ENCODE data around the gene AP3B1. TPM values are rescaled to one million over a fixed set of nuclear protein-coding genes. Genes with fewer than 3 reads are reported as not detected.

Gene AP3B1
- total and polyA plus RNA-seq, 2 of the 8 experiments (the other 6 are each of a cell fraction or from before 2014, with no cell fraction given), result 45.8 to 48.3 TPM

DNA sequence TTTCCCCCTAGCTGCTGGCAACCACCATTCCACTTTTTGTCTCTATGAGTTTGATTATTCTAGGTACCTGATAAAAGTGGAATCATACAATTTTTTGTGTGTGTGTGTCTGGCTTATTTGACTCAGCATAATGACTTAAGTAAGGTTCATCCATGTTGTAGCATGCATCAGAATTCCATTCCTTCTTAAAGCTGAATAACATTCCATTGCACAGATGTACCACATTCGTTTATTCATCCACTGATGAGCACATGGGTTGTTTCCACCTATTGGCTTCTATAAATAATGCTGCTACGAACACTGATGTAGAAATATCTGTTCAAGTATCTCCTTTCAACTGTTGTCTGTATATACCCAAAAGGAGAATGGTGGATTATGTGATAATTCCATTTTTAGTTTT, 33.7 kb downstream of the AP3B1 start:
- Histone ChIP-seq H2AFZ (ENCODE audit: low read length) (no peak overlapping the region), H4K5ac (ENCODE audit: insufficient read length, low read depth, low read length) (no peak overlapping the region), H4K20me1 (replicated peaks in 1 of 2; ENCODE audit: control insufficient read depth in 1 of 2, insufficient read depth in 2 of 2, low read length in 2 of 2) (no peaks in the 10 kb centered on the region), H3K56ac (replicated peaks; ENCODE audit: insufficient read length, low read depth, low read length) (no peak overlapping the region), H3K4me2 (ENCODE audit: insufficient read depth in 1 of 2, low read depth in 2 of 2, low read length in 2 of 2) (no peak overlapping the region), H3K27ac (ENCODE audit: low read depth, low read length) (no peak overlapping the region), H2BK15ac (ENCODE audit: low read length) (no peak overlapping the region), H3K18ac (ENCODE audit: extremely low read depth, low read length) (no peak overlapping the region), H3K9me3 (ENCODE audit: insufficient read depth in 2 of 2, low read depth in 1 of 2, low read length in 1 of 2) (no peaks in the 10 kb centered on the region), H2AK5ac (ENCODE audit: low read depth, low read length) (no peak overlapping the region), H3K27me3 (replicated peaks in 1 of 4; ENCODE audit: control insufficient read depth in 3 of 4, extremely low read depth in 1 of 4, insufficient read depth in 3 of 4, low read length in 3 of 4) (no peaks in the 10 kb centered on the region), H2BK120ac (replicated peaks; ENCODE audit: low read depth, low read length) (no peak overlapping the region), H3K79me2 (ENCODE audit: control insufficient read depth in 1 of 2, insufficient read depth in 2 of 2, low read length in 2 of 2) (peaks cover 0 to 4% of the 10 kb centered on the region in 2 experiments; a peak in 1 of 4 replicates), H3K23ac (ENCODE audit: insufficient read length) (no peak overlapping the region), H3K4me1 (replicated peaks in 1 of 4; ENCODE audit: control insufficient read depth in 3 of 4, insufficient read depth in 4 of 4, low read length in 3 of 4) (no peaks in the 10 kb centered on the region), H3K23me2 (ENCODE audit: low read depth, low read length) (no peaks in the 10 kb centered on the region; the same call in 1 of the 2 replicates), H4K91ac (replicated peaks; ENCODE audit: insufficient read length, low read length) (no peak overlapping the region), H4K8ac (ENCODE audit: extremely low read depth, insufficient read depth, low read length) (no peak overlapping the region), H3K9ac (replicated peaks in 1 of 4; ENCODE audit: extremely low read depth in 1 of 4, low read depth in 3 of 4, low read length in 3 of 4) (no peak overlapping the region), H2BK5ac (ENCODE audit: low read depth, low read length) (no peak overlapping the region), H3K4ac (replicated peaks; ENCODE audit: insufficient read length, low read depth, low read length) (no peak overlapping the region), H3K79me1 (ENCODE audit: low read depth, low read length) (peaks cover 2% of the 10 kb centered on the region; the same call in 1 of the 2 replicates), H2BK20ac (ENCODE audit: low read length) (no peak overlapping the region), H3K14ac (ENCODE audit: insufficient read length) (no peak overlapping the region), H2BK12ac (ENCODE audit: low read depth, low read length) (no peak overlapping the region), H3K4me3 (ENCODE audit: extremely low read depth in 1 of 4, insufficient read depth in 2 of 4, low read depth in 3 of 4, low read length in 4 of 4) (no peak overlapping the region), H3K36me3 (ENCODE audit: control insufficient read depth in 2 of 4, insufficient read depth in 4 of 4, low read length in 3 of 4) (peaks cover 0 to 5% (median 2%) of the 10 kb centered on the region in 4 experiments; a peak in 3 of 8 replicates)
- ChIA-PET CTCF (ENCODE audit: partially characterized antibody) (no interaction called here), POLR2A (ENCODE audit: partially characterized antibody) (no interaction called here)
- TF ChIP-seq, protein P1, sequence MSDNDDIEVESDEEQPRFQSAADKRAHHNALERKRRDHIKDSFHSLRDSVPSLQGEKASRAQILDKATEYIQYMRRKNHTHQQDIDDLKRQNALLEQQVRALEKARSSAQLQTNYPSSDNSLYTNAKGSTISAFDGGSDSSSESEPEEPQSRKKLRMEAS (IDR thresholded peaks at IDR 0.05), result no peak
- FAIRE-seq (no peak), DNase-seq (ENCODE audit: low read depth in 1 of 2, low spot score in 2 of 2) (no peak)
- WGBS, 2 experiments (ENCODE audit: extremely low coverage in 1 of 2, insufficient coverage in 1 of 2, insufficient read length in 1 of 2, insufficient replicate concordance in 2 of 2, low coverage in 1 of 2, low lambda C conversion rate in 2 of 2, missing lambda C conversion rate in 1 of 2), result 96% methylated on average over 2 of the region's 2 CpGs; no CpG with 5 or more reads in 1 of the 2 experiments

All from H1 (cell line).